Activated naive CD8-positive, alpha-beta T cell treated with anti-CD3 and anti-CD28 coated beads, Interleukin-2, amount 10 ng/mL, durations not matched to agents 7 days and 5 days (primary cell): ENCODE results near the gene TOR1B. TPM values are rescaled to one million over a fixed set of nuclear protein-coding genes. Genes with fewer than 3 reads are reported as not detected.

ENCODE experiments used
- ATAC-seq: fragments of 150-1000 bp; cut with Tn5 transposase; one replicate; pipeline ENCODE4 v1.10.0; 2021; ENCODE audit warnings: low read depth, moderate library complexity
- POLR2A ChIA-PET: fragments of 350-600 bp; sonication (Branson Sonifier 250); formaldehyde crosslinking; loops from one replicate; lab custom pipeline; 2021; ENCODE audit warnings: antibody characterized with exemption; lab: Charles Lee
- DNase-seq: peaks from one replicate; pipeline ENCODE4 v3.0.0; 2021
- H3K27ac Mint-ChIP-seq: one replicate; pipeline ENCODE4 v1.8.0; 2022; ENCODE audit warnings: mild to moderate bottlenecking, mixed read lengths
- H3K27me3 Mint-ChIP-seq: one replicate; pipeline ENCODE4 v1.8.0; 2022; ENCODE audit warnings: mild to moderate bottlenecking, moderate library complexity, mixed read lengths
- H3K36me3 Mint-ChIP-seq: one replicate; pipeline ENCODE4 v1.8.0; 2021; ENCODE audit warnings: mild to moderate bottlenecking, mixed read lengths
- H3K4me1 Mint-ChIP-seq: one replicate; pipeline ENCODE4 v1.8.0; 2021; ENCODE audit warnings: mixed read lengths
- H3K4me3 Mint-ChIP-seq: one replicate; pipeline ENCODE4 v1.8.0; 2022; ENCODE audit warnings: mild to moderate bottlenecking, moderate library complexity, mixed read lengths
- H3K9me3 Mint-ChIP-seq: one replicate; pipeline ENCODE4 v1.8.0; 2021; ENCODE audit warnings: mixed read lengths
- total RNA-seq, 2 experiments: library from RNA; stranded (reverse); gene quantifications; one replicate each; pipeline ENCODE4 v1.2.3, GENCODE V29; 2021

Gene TOR1B
- total RNA-seq, 2 experiments from 2014 or later = 28.6 TPM

DNA sequence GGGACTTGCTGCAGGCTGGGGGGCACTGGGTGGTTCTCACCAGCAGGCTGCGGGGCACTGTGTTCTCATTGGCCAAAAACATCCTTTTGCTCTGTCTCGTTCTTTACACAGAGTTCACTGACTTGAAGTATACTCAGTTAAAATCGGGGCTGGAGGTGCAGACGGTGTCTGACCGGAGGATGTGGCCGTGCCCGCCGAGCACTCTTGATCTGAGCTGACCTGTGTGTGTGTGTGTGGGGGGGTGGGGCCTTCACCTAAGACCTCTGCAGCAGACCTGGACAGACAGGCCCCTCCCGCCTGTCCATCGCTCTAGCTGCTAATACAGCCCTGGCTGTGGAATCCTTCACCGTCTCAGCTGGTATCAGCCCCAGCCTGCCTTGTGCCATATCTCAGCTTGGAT is 7.1 kb downstream of the TOR1B start:
- peaks cover 20% of the 10 kb centered on the region for H3K4me1 Mint-ChIP-seq
- POLR2A ChIA-PET = interaction anchor here (1.0 to 2.4 kb wide), 3 partner anchors 13 to 26 kb away, joined by 3 to 7 read pairs (median 3); no protein-coding TSS in a partner anchor
- H3K36me3 Mint-ChIP-seq = peaks cover 40% of the 10 kb centered on the region
- no peak for ATAC-seq
- H3K9me3 Mint-ChIP-seq = no peaks in the 10 kb centered on the region
- H3K27ac Mint-ChIP-seq = no peak overlapping the region
- no peaks in the 10 kb centered on the region for H3K27me3 Mint-ChIP-seq
- no peak for DNase-seq
- H3K4me3 Mint-ChIP-seq = no peak overlapping the region

DNA sequence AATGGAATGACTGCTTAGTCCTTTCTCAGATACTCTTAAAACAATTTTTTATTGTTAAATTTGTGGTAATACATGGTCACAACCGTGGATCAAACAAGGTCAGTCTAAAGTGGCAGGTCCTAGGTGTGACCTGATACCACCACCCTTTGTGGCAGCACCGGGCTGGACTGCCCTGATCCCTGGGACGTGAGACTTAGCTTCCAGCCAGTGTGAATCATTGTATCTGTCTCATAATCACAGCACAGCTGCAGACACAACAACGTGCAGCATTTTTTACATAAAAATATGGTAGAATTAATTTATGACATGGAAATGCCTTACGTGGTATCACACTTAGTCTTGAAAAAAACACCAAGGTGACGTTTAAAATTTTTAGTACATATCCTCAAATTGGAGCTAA is 7.8 kb downstream of the TOR1B start:
- H3K4me3 Mint-ChIP-seq = no peak overlapping the region
- H3K4me1 Mint-ChIP-seq = peaks cover 17% of the 10 kb centered on the region
- no peaks in the 10 kb centered on the region for H3K27me3 Mint-ChIP-seq
- POLR2A ChIA-PET = interaction anchor here (0.7 to 2.4 kb wide), 5 partner anchors 12 to 186 kb away, joined by 3 to 7 read pairs (median 3); no protein-coding TSS in a partner anchor
- no peaks in the 10 kb centered on the region for H3K9me3 Mint-ChIP-seq
- ATAC-seq = no peak
- no peak for DNase-seq
- peaks cover 38% of the 10 kb centered on the region for H3K36me3 Mint-ChIP-seq
- H3K27ac Mint-ChIP-seq = no peak overlapping the region

DNA sequence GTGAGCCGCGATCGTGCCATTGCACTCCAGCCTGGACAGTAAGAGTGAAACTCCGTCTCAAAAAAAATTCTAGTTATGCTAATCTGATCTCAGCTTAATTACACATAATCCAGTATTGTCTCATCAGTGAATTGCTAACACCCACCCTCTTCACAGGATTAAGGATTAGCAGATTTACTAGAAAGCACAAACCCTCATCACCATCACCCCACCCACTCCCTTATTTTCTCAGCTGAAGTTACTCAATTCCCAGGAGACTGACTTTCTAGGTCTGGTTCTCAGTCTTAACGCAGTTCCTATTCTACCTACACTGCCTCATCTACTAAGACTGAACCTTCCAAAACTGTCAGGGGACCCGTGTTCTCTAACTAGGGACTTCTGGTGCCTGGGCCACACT is 9.0 kb downstream of the TOR1B start:
- no peaks in the 10 kb centered on the region for H3K9me3 Mint-ChIP-seq

DNA sequence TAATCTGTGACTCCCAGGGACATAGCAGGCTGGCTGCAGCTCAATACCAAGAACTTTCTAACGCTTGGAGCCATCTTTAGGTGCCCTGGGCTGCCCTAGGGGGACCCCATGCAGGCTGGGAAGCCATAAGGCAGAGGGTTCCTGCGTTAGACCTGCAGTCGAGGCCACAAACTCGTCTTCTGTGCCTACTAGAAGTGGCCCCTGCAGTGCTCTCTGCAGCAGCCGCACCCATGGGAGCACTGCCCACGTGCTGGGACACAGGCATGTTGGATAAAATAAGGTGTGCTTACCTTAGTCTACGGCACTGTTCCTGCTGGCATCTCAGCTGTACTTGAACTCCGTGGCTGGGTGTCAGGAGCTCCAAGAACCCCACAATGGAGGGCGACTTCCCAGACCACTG is 9.4 kb downstream of the TOR1B start:
- Mint-ChIP-seq H3K4me1 (peaks cover 14% of the 10 kb centered on the region), H3K27me3 (no peaks in the 10 kb centered on the region), H3K27ac (no peak overlapping the region), H3K36me3 (peaks cover 26% of the 10 kb centered on the region), H3K4me3 (no peak overlapping the region), H3K9me3 (no peaks in the 10 kb centered on the region)
- ATAC-seq = no peak
- POLR2A ChIA-PET = interaction anchor here (0.5 to 0.7 kb wide), 2 partner anchors 56 to 994 kb away, joined by 3 to 5 read pairs; partner anchors contain the start of gene ENDOG
- no peak for DNase-seq

More for the DNA sequence above, 9.0 kb downstream of the TOR1B start:
- H3K27me3 Mint-ChIP-seq = no peaks in the 10 kb centered on the region
- no peak overlapping the region for H3K4me3 Mint-ChIP-seq
- DNase-seq (no peak), ATAC-seq (no peak)
- peaks cover 30% of the 10 kb centered on the region for H3K36me3 Mint-ChIP-seq
- POLR2A ChIA-PET = interaction anchor here (0.6 kb wide), 1 partner anchor 82 kb away, joined by 5 read pairs; no protein-coding TSS in a partner anchor
- H3K27ac Mint-ChIP-seq = no peak overlapping the region
- H3K4me1 Mint-ChIP-seq = peaks cover 14% of the 10 kb centered on the region

DNA sequence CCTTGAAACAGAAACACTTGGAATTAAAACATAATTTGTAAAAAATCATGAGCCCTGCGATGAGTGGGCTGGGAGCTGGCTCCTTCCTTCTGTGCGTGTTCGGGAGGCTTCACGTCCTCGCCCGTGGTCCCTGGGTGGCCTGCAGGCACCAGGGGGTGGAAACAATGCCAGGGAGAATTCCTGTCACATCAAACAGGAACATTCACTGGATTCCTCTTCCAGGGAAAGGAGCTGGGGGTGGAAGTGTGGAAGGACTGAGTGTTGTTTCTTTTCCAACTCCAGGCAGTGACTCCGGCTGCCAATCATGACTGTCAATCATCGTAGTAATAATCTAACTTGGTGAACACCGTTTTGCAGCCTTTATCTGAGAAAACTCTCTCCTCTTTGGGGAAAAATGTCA is 10.7 kb downstream of the TOR1B start:
- Mint-ChIP-seq H3K27me3 (no peaks in the 10 kb centered on the region), H3K36me3 (peaks cover 24% of the 10 kb centered on the region), H3K9me3 (no peaks in the 10 kb centered on the region), H3K27ac (no peak overlapping the region), H3K4me1 (peaks cover 16% of the 10 kb centered on the region), H3K4me3 (no peak overlapping the region)
- POLR2A ChIA-PET = no interaction called here
- ATAC-seq = no peak
- DNase-seq = no peak

DNA sequence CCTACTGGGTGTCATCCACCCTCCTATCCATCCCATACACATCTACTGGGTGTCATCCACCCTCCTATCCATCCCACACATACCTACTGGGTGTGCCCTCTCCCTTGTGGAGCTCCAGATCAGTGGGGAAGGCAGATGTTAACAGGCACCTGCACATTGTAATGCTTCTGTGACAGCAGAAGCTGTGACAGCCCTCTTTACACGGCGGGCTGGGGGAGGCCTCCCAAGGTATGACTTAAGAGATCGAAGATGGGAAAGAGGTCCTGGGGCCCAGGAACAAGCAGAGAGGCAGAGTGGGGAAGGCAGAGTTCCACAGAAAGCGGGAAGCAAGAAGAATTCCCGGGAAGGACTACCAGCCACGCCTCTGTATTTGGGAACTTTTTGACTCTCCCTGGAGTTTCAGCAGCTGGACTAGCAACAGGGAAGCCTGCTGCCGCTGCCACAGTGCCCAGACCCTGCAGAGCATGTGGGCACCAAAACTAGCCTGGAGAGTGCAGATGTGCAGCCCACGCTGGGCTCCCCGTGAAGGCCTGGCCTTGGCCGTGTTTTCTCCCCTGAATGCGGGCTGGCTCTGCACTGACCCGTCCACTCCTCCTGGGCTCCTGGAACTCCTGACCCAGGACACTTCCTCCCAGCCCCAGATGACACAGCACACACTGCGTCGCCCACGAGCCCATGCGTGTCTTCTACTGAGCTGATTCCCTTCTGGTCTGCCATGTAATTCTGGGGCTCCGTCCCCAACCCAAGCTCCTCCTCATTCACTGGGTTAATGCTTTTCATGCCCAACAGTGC is 11.6 kb downstream of the TOR1B start:
- no peaks in the 10 kb centered on the region for H3K27me3 Mint-ChIP-seq
- peaks cover 15% of the 10 kb centered on the region for H3K4me1 Mint-ChIP-seq
- H3K27ac Mint-ChIP-seq = peak overlapping the region; percentile 26
- DNase-seq (no peak), ATAC-seq (no peak)
- peaks cover 23% of the 10 kb centered on the region for H3K36me3 Mint-ChIP-seq
- H3K9me3 Mint-ChIP-seq = no peaks in the 10 kb centered on the region
- POLR2A ChIA-PET = interaction anchor here (1.1 kb wide), 1 partner anchor 20 kb away, joined by 4 read pairs; the partner anchor contains the start of genes C9orf78 and USP20
- H3K4me3 Mint-ChIP-seq = no peak overlapping the region

DNA sequence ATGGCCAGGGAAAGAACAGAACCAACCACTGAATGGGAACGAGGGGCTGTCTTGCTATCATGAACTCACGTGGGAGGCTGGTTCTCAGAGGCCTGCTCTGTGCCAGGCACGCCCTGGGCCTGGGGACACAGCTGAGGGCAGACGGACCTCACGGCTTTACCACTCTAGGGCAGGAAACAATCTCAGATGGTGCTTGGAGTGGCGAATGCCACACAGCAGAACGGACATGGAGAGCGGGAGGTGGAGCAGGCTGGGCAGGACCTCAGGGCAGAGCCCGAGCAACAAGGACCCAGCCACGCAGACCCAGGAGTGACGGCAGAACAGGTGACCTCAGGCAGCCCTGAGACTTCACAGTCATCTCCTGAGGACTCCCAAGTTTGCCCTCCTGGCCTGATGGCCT is 12.3 kb downstream of the TOR1B start:
- ATAC-seq = no peak
- no peak for DNase-seq
- Mint-ChIP-seq H3K4me3 (no peak overlapping the region), H3K4me1 (peaks cover 13% of the 10 kb centered on the region), H3K36me3 (peaks cover 23% of the 10 kb centered on the region), H3K27ac (no peak overlapping the region), H3K9me3 (no peaks in the 10 kb centered on the region), H3K27me3 (no peaks in the 10 kb centered on the region)
- POLR2A ChIA-PET = no interaction called here

DNA sequence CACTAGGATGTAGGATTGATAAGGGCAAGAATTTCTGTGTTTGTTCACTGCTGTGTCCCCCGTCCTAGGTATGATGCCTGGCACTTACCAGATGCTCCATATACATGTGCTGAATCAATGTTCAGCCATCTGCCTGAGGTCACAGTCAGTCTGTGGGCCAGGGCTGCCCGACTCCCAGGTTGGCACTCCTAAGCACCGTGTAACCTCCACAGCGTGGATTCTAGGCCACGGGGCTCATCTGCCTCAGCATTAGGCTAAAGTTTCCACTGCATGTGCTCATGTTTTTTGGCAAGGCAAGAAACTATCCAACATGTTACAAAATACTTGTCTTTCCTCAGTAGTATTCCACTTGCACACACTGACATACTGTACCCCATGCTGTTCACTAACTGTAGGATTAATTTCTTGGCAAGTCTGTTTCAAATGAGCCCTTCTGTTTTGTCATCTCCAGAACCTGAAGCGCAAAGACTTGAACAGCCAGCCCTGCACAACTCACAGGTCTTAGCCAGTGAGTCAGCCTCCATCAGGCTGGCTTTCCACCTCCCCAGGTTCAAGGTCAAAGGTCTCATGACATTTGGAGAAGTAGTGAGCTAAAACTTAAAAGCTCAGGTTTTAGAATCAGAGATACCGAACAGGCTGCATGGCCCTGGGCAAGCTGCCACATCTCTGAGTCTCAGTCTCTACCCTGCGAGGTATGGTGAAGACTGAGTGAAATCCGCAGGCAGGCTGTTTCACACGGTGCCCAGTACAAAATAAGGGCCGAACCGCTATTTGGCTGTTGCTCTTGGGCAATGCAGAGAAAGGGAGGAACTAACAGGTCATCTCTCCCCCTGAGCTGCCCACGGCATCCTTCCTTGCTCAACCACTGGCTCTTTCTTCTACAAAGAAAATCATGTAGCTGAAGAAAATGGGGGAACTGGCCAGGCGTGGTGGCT is 13.8 kb downstream of the TOR1B start:
- no peak for ATAC-seq
- peaks cover 11% of the 10 kb centered on the region for H3K4me1 Mint-ChIP-seq
- no peak for DNase-seq
- no peak overlapping the region for H3K27ac Mint-ChIP-seq
- H3K4me3 Mint-ChIP-seq = no peak overlapping the region
- no peaks in the 10 kb centered on the region for H3K9me3 Mint-ChIP-seq
- POLR2A ChIA-PET = interaction anchor here (0.7 kb wide), 1 partner anchor 12 kb away, joined by 4 read pairs; no protein-coding TSS in a partner anchor
- peaks cover 18% of the 10 kb centered on the region for H3K36me3 Mint-ChIP-seq
- H3K27me3 Mint-ChIP-seq = no peaks in the 10 kb centered on the region

DNA sequence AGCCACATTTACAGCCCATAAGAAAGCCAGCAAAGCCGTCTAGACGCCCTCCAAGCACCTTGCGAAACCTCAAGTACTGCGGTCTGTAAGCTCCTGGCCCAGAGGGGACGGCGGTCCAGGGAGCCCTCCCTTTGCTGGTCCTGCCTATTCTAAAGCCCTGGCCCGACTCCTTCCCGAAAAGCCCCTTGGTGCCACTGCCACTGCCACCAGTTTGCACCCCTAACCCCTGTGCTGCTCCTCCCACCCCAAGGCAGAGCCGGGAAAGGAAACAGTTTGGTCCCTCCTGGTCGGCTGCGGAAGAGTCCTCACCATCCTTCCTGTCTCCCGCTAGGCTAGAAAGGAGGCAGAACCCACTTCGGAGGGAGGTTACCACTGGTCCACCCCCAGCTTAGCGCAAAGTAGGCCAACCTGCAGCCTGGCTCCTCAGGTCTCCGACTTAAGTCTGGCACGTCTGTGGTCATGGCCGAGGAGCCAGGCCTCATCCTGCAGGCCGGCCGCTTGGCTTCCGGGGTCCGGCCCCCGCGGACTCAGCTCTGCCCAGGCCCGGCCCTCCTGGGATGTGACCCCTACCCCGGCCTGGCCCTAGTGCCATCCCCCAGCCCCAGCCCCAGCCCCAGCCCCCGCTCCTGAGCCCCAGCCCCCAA is 20.0 kb downstream of the TOR1B start:
- no peaks in the 10 kb centered on the region for H3K9me3 Mint-ChIP-seq
- H3K4me3 Mint-ChIP-seq = peak overlapping the region; percentile 86
- peaks cover 12% of the 10 kb centered on the region for H3K4me1 Mint-ChIP-seq
- ATAC-seq (peak; percentile 46), DNase-seq (peak; percentile 49)
- H3K27ac Mint-ChIP-seq = peak overlapping the region; percentile 78
- POLR2A ChIA-PET = interaction anchor here (1.0 to 3.2 kb wide), 7 partner anchors 12 to 66 kb away, joined by 3 to 12 read pairs (median 6); partner anchors contain the start of genes C9orf78 and USP20
- no peaks in the 10 kb centered on the region for H3K27me3 Mint-ChIP-seq
- peaks cover 17% of the 10 kb centered on the region for H3K36me3 Mint-ChIP-seq

DNA sequence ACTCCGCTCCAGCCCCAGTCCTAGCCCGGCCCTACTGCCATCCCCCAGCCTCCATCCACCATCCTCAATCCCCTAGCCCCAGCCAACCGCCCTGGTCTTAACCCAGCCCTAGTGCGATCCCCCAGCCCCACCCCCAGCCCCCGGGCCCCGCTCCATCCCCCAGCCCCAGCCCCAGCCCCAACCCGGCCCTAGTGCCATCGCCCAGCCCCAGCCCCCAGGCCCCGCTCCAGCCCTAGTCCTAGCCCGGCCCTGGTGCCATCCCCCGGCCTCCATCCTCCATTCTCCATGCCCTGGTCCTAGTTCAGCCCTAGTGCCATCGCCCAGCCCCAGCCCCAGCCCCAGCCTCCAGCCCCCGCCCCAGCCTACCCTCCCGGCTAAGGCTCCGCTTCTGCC is 20.6 kb downstream of the TOR1B start:
- peak overlapping the region; percentile 78 for H3K27ac Mint-ChIP-seq
- no peaks in the 10 kb centered on the region for H3K27me3 Mint-ChIP-seq
- H3K36me3 Mint-ChIP-seq = peaks cover 14% of the 10 kb centered on the region
- H3K9me3 Mint-ChIP-seq = no peaks in the 10 kb centered on the region
- DNase-seq = no peak
- H3K4me3 Mint-ChIP-seq = peak overlapping the region; percentile 86
- POLR2A ChIA-PET = interaction anchor here (1.0 to 3.2 kb wide), 6 partner anchors 12 to 65 kb away, joined by 3 to 12 read pairs (median 6); partner anchors contain the start of genes C9orf78 and USP20
- peak; percentile 41 for ATAC-seq
- H3K4me1 Mint-ChIP-seq = peaks cover 11% of the 10 kb centered on the region

DNA sequence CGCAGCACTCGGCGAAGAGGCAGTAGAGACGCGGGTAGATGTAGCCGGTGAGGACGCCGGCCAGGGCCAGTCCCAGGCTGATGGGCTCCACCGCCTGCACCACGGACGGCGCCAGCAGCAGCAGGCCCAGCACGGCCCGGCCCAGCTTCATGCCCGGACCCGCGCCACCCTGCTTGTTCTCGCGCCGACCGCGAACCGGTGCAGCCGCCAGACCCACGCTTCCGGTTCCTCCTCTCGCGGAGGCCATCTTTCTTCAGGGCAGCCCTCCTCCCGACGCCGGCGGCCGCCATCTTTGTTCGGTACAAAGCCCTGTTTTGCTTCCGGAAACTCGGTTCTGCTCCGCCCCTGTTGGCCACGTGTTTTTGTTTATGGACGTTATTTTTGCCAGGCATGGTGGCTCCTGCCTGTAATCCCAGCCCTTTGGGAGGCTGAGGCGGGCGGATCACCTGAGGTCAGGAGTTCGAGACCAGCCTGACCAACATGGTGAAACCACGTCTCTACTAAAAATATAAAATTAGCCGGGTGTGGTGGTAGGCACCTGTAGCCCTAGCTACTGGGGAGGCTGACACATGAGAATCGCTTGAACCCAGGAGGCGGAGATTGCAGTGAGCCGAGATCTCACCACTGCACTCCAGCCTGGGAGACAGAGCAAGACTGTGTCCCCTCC is 21.1 kb downstream of the TOR1B start, which contains the start of gene TOR1A:
Gene TOR1A (minus strand): TSS at position 202 of the 667 bp plus-strand sequence. CDS start 51 bp downstream, at position 151.
- ATAC-seq (peak; percentile 87), DNase-seq (peak; percentile 90)
- Mint-ChIP-seq H3K36me3 (peaks cover 10% of the 10 kb centered on the region), H3K4me3 (peak within 1 kb of the TSS; percentile 86), H3K27me3 (no peaks in the 10 kb centered on the region), H3K9me3 (no peaks in the 10 kb centered on the region), H3K27ac (peak within 1 kb of the TSS; percentile 78), H3K4me1 (peaks cover 10% of the 10 kb centered on the region)
- POLR2A ChIA-PET = interaction anchor here (1.8 to 3.2 kb wide), 3 partner anchors 11 to 61 kb away, joined by 6 to 12 read pairs (median 6); partner anchors contain the start of genes C9orf78 and USP20

DNA sequence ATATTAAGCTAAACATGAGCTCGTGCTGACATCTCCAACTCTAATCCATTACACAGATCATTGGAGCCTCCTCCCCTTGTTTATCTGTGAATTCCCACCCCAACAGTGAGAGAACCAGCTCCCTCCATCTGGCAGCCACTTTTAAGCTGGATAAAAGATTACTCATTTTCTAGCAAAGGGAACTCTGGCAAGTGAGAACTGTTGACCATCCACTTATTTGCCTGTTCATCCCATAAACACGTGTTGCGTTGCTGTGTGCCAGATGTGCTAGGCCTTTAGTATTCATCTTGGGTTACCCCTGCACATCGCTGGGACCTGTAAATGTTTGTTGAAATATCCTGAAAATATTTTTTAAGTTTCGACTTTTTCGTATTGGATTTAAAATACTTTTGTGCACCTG is 23.4 kb downstream of the TOR1B start:
- ATAC-seq = no peak
- Mint-ChIP-seq H3K27ac (no peak overlapping the region), H3K4me1 (peaks cover 14% of the 10 kb centered on the region), H3K27me3 (no peaks in the 10 kb centered on the region), H3K9me3 (no peaks in the 10 kb centered on the region), H3K4me3 (no peak overlapping the region), H3K36me3 (peaks cover 12% of the 10 kb centered on the region)
- POLR2A ChIA-PET = interaction anchor here (0.8 kb wide), 1 partner anchor 9 kb away, joined by 5 read pairs; the partner anchor contains the start of genes C9orf78 and USP20
- DNase-seq = no peak
